GM18858 (cell line): ENCODE measurements around the gene PPP2R2C.

Experiments used
- ATAC-seq: cut with Tn5 transposase; IDR thresholded peaks from one replicate; pipeline ENCODE4 v1.9.1; 2021; ENCODE audit not compliant: unreplicated experiment

The PPP2R2C gene

GRCh38 chr4:6319530-6320150 lies 152.8 kb downstream of the PPP2R2C start:
- ATAC-seq: no peak

GRCh38 chr4:6318206-6318605 lies 154.2 kb downstream of the PPP2R2C start:
- no peak for ATAC-seq

GRCh38 chr4:6316461-6317003 lies 155.9 kb downstream of the PPP2R2C start:
- no peak for ATAC-seq

GRCh38 chr4:6313216-6313615 lies 159.2 kb downstream of the PPP2R2C start:
- ATAC-seq: no peak

- no peak for ATAC-seq
These were observed 162.6 kb downstream of the PPP2R2C start for GRCh38 chr4:6309777-6310176.

GRCh38 chr4:6308899-6309643 lies 163.3 kb downstream of the PPP2R2C start:
- no peak for ATAC-seq

- ATAC-seq: no peak
These were observed 164.5 kb downstream of the PPP2R2C start for GRCh38 chr4:6307891-6308290.

- ATAC-seq: no peak
These were observed 165.2 kb downstream of the PPP2R2C start for GRCh38 chr4:6307230-6307629.

- ATAC-seq: no peak
These were observed 166.1 kb downstream of the PPP2R2C start for GRCh38 chr4:6306299-6306698.

- ATAC-seq: no peak
These were observed 168.5 kb downstream of the PPP2R2C start for GRCh38 chr4:6303943-6304342.

- no peak for ATAC-seq
These were observed 169.5 kb downstream of the PPP2R2C start for GRCh38 chr4:6302869-6303268.

- no peak for ATAC-seq
These were observed 170.5 kb downstream of the PPP2R2C start for GRCh38 chr4:6301732-6302442.

GRCh38 chr4:6301051-6301731 lies 171.2 kb downstream of the PPP2R2C start:
- ATAC-seq: no peak

GRCh38 chr4:6300359-6300758 lies 172.1 kb downstream of the PPP2R2C start:
- no peak for ATAC-seq

GRCh38 chr4:6299875-6300274 lies 172.5 kb downstream of the PPP2R2C start:
- no peak for ATAC-seq

- no peak for ATAC-seq
These were observed 173.6 kb downstream of the PPP2R2C start for GRCh38 chr4:6298852-6299251.

- no peak for ATAC-seq
These were observed 174.4 kb downstream of the PPP2R2C start for GRCh38 chr4:6298035-6298434.

GRCh38 chr4:6297266-6297815 lies 175.1 kb downstream of the PPP2R2C start:
- no peak for ATAC-seq

- no peak for ATAC-seq
These were observed 176.4 kb downstream of the PPP2R2C start for GRCh38 chr4:6296026-6296425.

- no peak for ATAC-seq
These were observed 176.9 kb downstream of the PPP2R2C start for GRCh38 chr4:6295495-6295894.
